ENCODE measurements around the gene SORCS2.

SORCS2 gene

DNA sequence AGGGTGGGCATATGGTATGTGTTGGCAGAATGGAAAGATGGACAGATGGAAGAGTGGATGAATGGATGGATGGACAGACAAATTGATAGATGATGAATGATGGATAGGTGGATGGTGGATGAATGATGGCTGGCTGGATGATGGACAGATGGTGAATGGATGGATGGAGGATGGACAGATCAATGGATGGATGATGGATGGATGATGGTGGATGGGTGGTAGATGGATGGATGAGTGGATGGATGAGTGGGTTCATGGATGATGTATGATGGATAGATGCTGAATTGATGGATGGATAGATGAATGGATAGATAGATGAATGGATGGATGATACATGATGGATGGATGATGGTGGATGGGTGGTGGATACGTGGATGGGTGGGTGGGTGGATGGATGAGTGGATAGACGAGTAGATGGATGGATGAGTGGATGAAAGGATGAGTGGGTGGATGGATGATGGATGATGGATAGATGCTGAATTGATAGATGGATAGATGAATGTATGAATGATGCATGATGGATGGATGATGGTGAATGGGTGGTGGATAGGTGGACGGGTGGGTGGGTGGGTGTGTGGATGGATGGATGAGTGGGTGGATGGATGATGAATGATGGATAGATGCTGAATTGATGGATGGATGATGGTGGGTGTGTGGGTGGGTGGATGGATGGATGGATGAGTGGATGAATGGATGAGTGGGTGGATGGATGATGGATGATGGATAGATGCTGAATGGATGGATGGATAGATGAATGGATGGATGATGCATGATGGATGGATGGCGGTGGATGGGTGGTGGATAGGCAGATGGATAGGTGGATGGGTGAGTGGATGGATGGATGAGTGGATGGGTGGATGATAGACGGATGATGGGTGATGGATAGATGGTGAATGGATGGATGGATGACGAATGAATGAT lies 497.7 kb downstream of the SORCS2 start:
- H4K91ac ChIP-seq (ENCODE audit: low read depth, low read length) = no peak overlapping the region
- no peak overlapping the region for H3K9ac ChIP-seq (ENCODE audit: low read length)
- no peak overlapping the region for H3K4ac ChIP-seq (ENCODE audit: low read depth, low read length)
- H3K36me3 ChIP-seq (ENCODE audit: control insufficient read depth in 1 of 2, insufficient read depth in 2 of 2, low read length in 2 of 2) = no peaks in the 10 kb centered on the region
- no peaks in the 10 kb centered on the region for H3K4me1 ChIP-seq (ENCODE audit: control insufficient read depth in 1 of 2, insufficient read depth in 2 of 2, low read length in 2 of 2)
- H4K12ac ChIP-seq (ENCODE audit: low read depth, low read length) = no peak overlapping the region
- no peak overlapping the region for H2BK12ac ChIP-seq (ENCODE audit: low read length)
- no peak overlapping the region for H2AFZ ChIP-seq (ENCODE audit: insufficient read depth, low read length, poor library complexity)
- peaks cover 10% of the 10 kb centered on the region for H3K9me3 ChIP-seq (ENCODE audit: insufficient read depth, low read depth, low read length)
- H3K79me2 ChIP-seq (ENCODE audit: control insufficient read depth, insufficient read depth, low read length, poor library complexity) = no peaks in the 10 kb centered on the region
- H2BK120ac ChIP-seq (ENCODE audit: insufficient read depth, low read length, poor library complexity) = no peak overlapping the region
- H3K27me3 ChIP-seq (ENCODE audit: insufficient read depth, low read length) = no peaks in the 10 kb centered on the region
- H3K23ac ChIP-seq (ENCODE audit: low read length) = no peak overlapping the region
- no peaks in the 10 kb centered on the region for H3K79me1 ChIP-seq (ENCODE audit: low read length)
- 100% methylated on average over 5 of the region's 6 CpGs for WGBS (ENCODE audit: extremely low coverage, insufficient coverage, insufficient read length)
- H3K4me3 ChIP-seq (ENCODE audit: low read depth, low read length) = no peak overlapping the region
- no peak overlapping the region for H3K14ac ChIP-seq (ENCODE audit: low read length)
- no peak overlapping the region for H3K27ac ChIP-seq (ENCODE audit: low read depth, low read length)
- no peak overlapping the region for H3K18ac ChIP-seq (ENCODE audit: low read length)
- H4K8ac ChIP-seq (ENCODE audit: low read depth, low read length) = no peak overlapping the region
- no peak overlapping the region for H2BK5ac ChIP-seq (ENCODE audit: low read depth, low read length, poor library complexity)
- H3K4me2 ChIP-seq (ENCODE audit: low read length) = no peak overlapping the region
- no peak for DNase-seq
- H2AK5ac ChIP-seq (ENCODE audit: low read length) = no peak overlapping the region

DNA sequence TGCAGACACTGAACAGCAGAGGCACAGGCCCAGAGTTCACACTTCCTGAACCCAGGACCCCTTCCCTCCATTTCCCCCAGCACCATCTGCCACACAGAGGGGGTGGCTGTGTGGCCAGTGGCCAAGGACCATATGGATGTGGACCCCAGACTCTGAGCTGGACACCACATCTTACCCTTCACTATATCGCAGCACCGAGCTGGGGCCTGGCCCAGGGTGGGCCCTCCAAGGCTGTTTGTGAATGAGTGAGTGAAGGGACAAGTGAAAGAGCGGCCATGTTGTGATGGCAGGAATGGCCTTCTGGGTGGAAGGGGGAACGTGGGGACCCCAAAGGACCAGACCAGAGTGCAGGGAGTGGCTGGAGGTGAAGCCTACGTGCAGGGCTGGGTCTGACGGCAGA lies 498.7 kb downstream of the SORCS2 start:
- Histone ChIP-seq H3K23ac (ENCODE audit: low read length) (no peak overlapping the region), H2BK12ac (ENCODE audit: low read length) (no peak overlapping the region), H3K4me2 (ENCODE audit: low read length) (no peak overlapping the region), H3K4me3 (ENCODE audit: low read depth, low read length) (no peak overlapping the region), H3K14ac (ENCODE audit: low read length) (no peak overlapping the region), H2AFZ (ENCODE audit: insufficient read depth, low read length, poor library complexity) (no peak overlapping the region), H3K4me1 (ENCODE audit: control insufficient read depth in 1 of 2, insufficient read depth in 2 of 2, low read length in 2 of 2) (no peaks in the 10 kb centered on the region), H3K9ac (ENCODE audit: low read length) (no peak overlapping the region), H3K79me1 (ENCODE audit: low read length) (no peaks in the 10 kb centered on the region), H2BK120ac (ENCODE audit: insufficient read depth, low read length, poor library complexity) (no peak overlapping the region), H4K12ac (ENCODE audit: low read depth, low read length) (no peak overlapping the region), H4K8ac (ENCODE audit: low read depth, low read length) (no peak overlapping the region), H3K4ac (ENCODE audit: low read depth, low read length) (no peak overlapping the region), H3K9me3 (ENCODE audit: insufficient read depth, low read depth, low read length) (peaks cover 10% of the 10 kb centered on the region), H3K36me3 (ENCODE audit: control insufficient read depth in 1 of 2, insufficient read depth in 2 of 2, low read length in 2 of 2) (no peaks in the 10 kb centered on the region), H3K18ac (ENCODE audit: low read length) (no peak overlapping the region), H3K27me3 (ENCODE audit: insufficient read depth, low read length) (no peaks in the 10 kb centered on the region), H2AK5ac (ENCODE audit: low read length) (no peak overlapping the region), H3K27ac (ENCODE audit: low read depth, low read length) (no peak overlapping the region), H3K79me2 (ENCODE audit: control insufficient read depth, insufficient read depth, low read length, poor library complexity) (no peaks in the 10 kb centered on the region), H4K91ac (ENCODE audit: low read depth, low read length) (no peak overlapping the region), H2BK5ac (ENCODE audit: low read depth, low read length, poor library complexity) (no peak overlapping the region)
- WGBS (ENCODE audit: extremely low coverage, insufficient coverage, insufficient read length) = no CpG with 5 or more reads among the region's 6 CpGs
- DNase-seq = no peak

DNA sequence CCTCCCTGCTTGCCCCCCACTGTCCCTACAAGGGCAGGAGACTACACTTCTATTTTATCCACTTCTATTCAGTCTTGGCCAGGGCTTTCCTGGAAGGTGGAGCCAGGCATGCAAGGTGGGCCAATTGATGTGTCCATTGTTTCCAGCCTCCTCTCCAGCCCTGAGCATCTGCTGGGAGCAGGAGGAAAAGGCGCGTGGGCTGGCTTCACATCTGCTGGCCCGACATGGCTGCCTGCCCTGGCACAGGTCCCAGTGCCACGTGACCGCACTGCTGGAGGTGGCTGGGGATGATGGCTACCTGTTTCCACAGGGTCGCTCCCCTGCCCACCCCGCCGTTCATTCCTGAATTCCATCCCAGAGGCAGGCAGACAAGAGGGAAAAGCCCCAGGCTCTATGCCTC lies 499.6 kb downstream of the SORCS2 start:
- Histone ChIP-seq H2BK12ac (ENCODE audit: low read length) (no peak overlapping the region), H3K4me1 (ENCODE audit: control insufficient read depth in 1 of 2, insufficient read depth in 2 of 2, low read length in 2 of 2) (no peaks in the 10 kb centered on the region), H4K8ac (ENCODE audit: low read depth, low read length) (no peak overlapping the region), H3K9ac (ENCODE audit: low read length) (no peak overlapping the region), H3K79me2 (ENCODE audit: control insufficient read depth, insufficient read depth, low read length, poor library complexity) (no peaks in the 10 kb centered on the region), H3K4me3 (ENCODE audit: low read depth, low read length) (no peak overlapping the region), H3K18ac (ENCODE audit: low read length) (no peak overlapping the region), H3K4ac (ENCODE audit: low read depth, low read length) (no peak overlapping the region), H3K79me1 (ENCODE audit: low read length) (no peaks in the 10 kb centered on the region), H2BK120ac (ENCODE audit: insufficient read depth, low read length, poor library complexity) (no peak overlapping the region), H2AFZ (ENCODE audit: insufficient read depth, low read length, poor library complexity) (no peak overlapping the region), H4K91ac (ENCODE audit: low read depth, low read length) (no peak overlapping the region), H2AK5ac (ENCODE audit: low read length) (no peak overlapping the region), H3K23ac (ENCODE audit: low read length) (no peak overlapping the region), H3K14ac (ENCODE audit: low read length) (no peak overlapping the region), H4K12ac (ENCODE audit: low read depth, low read length) (no peak overlapping the region), H3K36me3 (ENCODE audit: control insufficient read depth in 1 of 2, insufficient read depth in 2 of 2, low read length in 2 of 2) (no peaks in the 10 kb centered on the region), H3K9me3 (ENCODE audit: insufficient read depth, low read depth, low read length) (peaks cover 10% of the 10 kb centered on the region), H3K4me2 (ENCODE audit: low read length) (no peak overlapping the region), H3K27ac (ENCODE audit: low read depth, low read length) (no peak overlapping the region), H2BK5ac (ENCODE audit: low read depth, low read length, poor library complexity) (no peak overlapping the region), H3K27me3 (ENCODE audit: insufficient read depth, low read length) (no peaks in the 10 kb centered on the region)
- no CpG with 5 or more reads among the region's 8 CpGs for WGBS (ENCODE audit: extremely low coverage, insufficient coverage, insufficient read length)
- no peak for DNase-seq

- Histone ChIP-seq H2BK120ac (ENCODE audit: insufficient read depth, low read length, poor library complexity) (no peak overlapping the region), H3K36me3 (ENCODE audit: control insufficient read depth in 1 of 2, insufficient read depth in 2 of 2, low read length in 2 of 2) (no peaks in the 10 kb centered on the region), H3K79me1 (ENCODE audit: low read length) (no peaks in the 10 kb centered on the region), H3K18ac (ENCODE audit: low read length) (no peak overlapping the region), H3K4me2 (ENCODE audit: low read length) (no peak overlapping the region), H2AK5ac (ENCODE audit: low read length) (no peak overlapping the region), H3K27me3 (ENCODE audit: insufficient read depth, low read length) (no peaks in the 10 kb centered on the region), H3K4ac (ENCODE audit: low read depth, low read length) (no peak overlapping the region), H3K79me2 (ENCODE audit: control insufficient read depth, insufficient read depth, low read length, poor library complexity) (no peaks in the 10 kb centered on the region), H4K12ac (ENCODE audit: low read depth, low read length) (no peak overlapping the region), H3K9ac (ENCODE audit: low read length) (no peak overlapping the region), H3K14ac (ENCODE audit: low read length) (no peak overlapping the region), H3K23ac (ENCODE audit: low read length) (no peak overlapping the region), H3K4me3 (ENCODE audit: low read depth, low read length) (no peak overlapping the region), H3K4me1 (ENCODE audit: control insufficient read depth in 1 of 2, insufficient read depth in 2 of 2, low read length in 2 of 2) (no peaks in the 10 kb centered on the region), H4K8ac (ENCODE audit: low read depth, low read length) (no peak overlapping the region), H4K91ac (ENCODE audit: low read depth, low read length) (no peak overlapping the region), H2BK12ac (ENCODE audit: low read length) (no peak overlapping the region), H2BK5ac (ENCODE audit: low read depth, low read length, poor library complexity) (no peak overlapping the region), H2AFZ (ENCODE audit: insufficient read depth, low read length, poor library complexity) (no peak overlapping the region), H3K9me3 (ENCODE audit: insufficient read depth, low read depth, low read length) (peaks cover 10% of the 10 kb centered on the region), H3K27ac (ENCODE audit: low read depth, low read length) (no peak overlapping the region)
- no peak for DNase-seq
- no CpG with 5 or more reads among the region's 18 CpGs for WGBS (ENCODE audit: extremely low coverage, insufficient coverage, insufficient read length)
These were observed 500.3 kb downstream of the SORCS2 start for GRCh38 chr4:7692451-7693236.

Measured in trophoblast cell (in vitro differentiated cells and primary cell).